Panc1 (cell line): ENCODE data around the gene SEL1L2. TPM values are rescaled to one million over a fixed set of nuclear protein-coding genes. Genes with fewer than 3 reads are reported as not detected.

Source experiments
- total RNA-seq: library from RNA; stranded (reverse); gene quantifications from one replicate; pipeline ENCODE4 v1.2.1, GENCODE V29; 2021; ENCODE audit not compliant: unreplicated experiment

Gene SEL1L2
- total RNA-seq, 1 experiment from 2014 or later, result not detected

Other genes with a start within 250 kb of the SEL1L2 start
- 26.4 TPM for gene ESF1, start 205.7 kb downstream of the SEL1L2 start, total RNA-seq
- 23.0 TPM for gene NDUFAF5, start 205.6 kb downstream of the SEL1L2 start, total RNA-seq
- 1.2 TPM for gene MACROD2, start 4.9 kb upstream of the SEL1L2 start, total RNA-seq